GM23338 (cell line): Measurements from ENCODE around the gene KIF5A. TPM values are rescaled to one million over a fixed set of nuclear protein-coding genes. Genes with fewer than 3 reads are reported as not detected.

Experiments
- ATAC-seq: fragments of 200-7000 bp; cut with Tn5 transposase; 3 replicates; pipeline ENCODE4 v1.9.1; 2020
- DNase-seq: peaks from one replicate; pipeline ENCODE4 v3.0.0-alpha.2; 2015; ENCODE audit warnings: low spot score
- H2AFZ ChIP-seq: fragments of 200-600 bp; sonication (generic); 2 replicates; pipeline ENCODE4 v1.8.0; 2016; ENCODE audit warnings: antibody characterized with exemption, mild to moderate bottlenecking, moderate library complexity
- H3F3A ChIP-seq: fragments of 200-600 bp; sonication (generic); replicated peaks from 2 replicates; pipeline ENCODE4 v1.8.0; 2017; ENCODE audit warnings: antibody characterized with exemption, mixed run types, low read depth
- H3K27ac ChIP-seq: fragments of 200-600 bp; sonication (generic); 2 replicates; pipeline ENCODE4 v1.6.1; 2016; ENCODE audit warnings: low read depth
- H3K27me3 ChIP-seq: fragments of 200-600 bp; sonication (generic); 2 replicates; pipeline ENCODE4 v1.8.0; 2016; ENCODE audit warnings: mild to moderate bottlenecking, mixed run types, moderate library complexity; ENCODE audit not compliant: insufficient read depth
- H3K36me3 ChIP-seq: fragments of 200-600 bp; sonication (generic); 2 replicates; pipeline ENCODE4 v1.8.0; 2016; ENCODE audit warnings: mild to moderate bottlenecking; ENCODE audit not compliant: insufficient read depth
- H3K4me1 ChIP-seq: fragments of 200-600 bp; sonication (generic); 2 replicates; pipeline ENCODE4 v1.8.0; 2016; ENCODE audit warnings: mild to moderate bottlenecking, moderate library complexity; ENCODE audit not compliant: insufficient read depth
- H3K4me2 ChIP-seq: fragments of 200-600 bp; sonication (generic); 2 replicates; pipeline ENCODE4 v1.7.1; 2017; ENCODE audit warnings: mixed run types
- H3K4me3 ChIP-seq: fragments of 200-600 bp; sonication (generic); 2 replicates; pipeline ENCODE4 v1.6.1; 2016; ENCODE audit warnings: mixed run types
- H3K79me2 ChIP-seq: fragments of 200-600 bp; sonication (generic); replicated peaks from 2 replicates; pipeline ENCODE4 v1.8.0; 2017; ENCODE audit warnings: mild to moderate bottlenecking; ENCODE audit not compliant: insufficient read depth
- H3K9me2 ChIP-seq: fragments of 200-600 bp; sonication (generic); 2 replicates; pipeline ENCODE4 v1.8.0; 2017; ENCODE audit not compliant: insufficient read depth
- H4K20me1 ChIP-seq: fragments of 200-600 bp; sonication (generic); replicated peaks from 2 replicates; pipeline ENCODE4 v1.8.0; 2017; ENCODE audit warnings: mild to moderate bottlenecking; ENCODE audit not compliant: insufficient read depth
- H3K27ac Mint-ChIP-seq: 2 replicates; pipeline ENCODE4 v1.8.0; 2020; ENCODE audit warnings: inconsistent platforms, mild to moderate bottlenecking, moderate library complexity, mixed read lengths
- H3K27me3 Mint-ChIP-seq: 3 replicates; pipeline ENCODE4 v1.8.0; 2022; ENCODE audit warnings: low read depth, mild to moderate bottlenecking, moderate library complexity, mixed read lengths, inconsistent platforms; ENCODE audit not compliant: insufficient read depth, poor library complexity
- H3K36me3 Mint-ChIP-seq: 3 replicates; pipeline ENCODE4 v1.8.0; 2021; ENCODE audit warnings: low read depth, mild to moderate bottlenecking, inconsistent platforms, moderate library complexity, mixed read lengths
- H3K4me1 Mint-ChIP-seq: 3 replicates; pipeline ENCODE4 v1.8.0; 2020; ENCODE audit warnings: mild to moderate bottlenecking, inconsistent platforms, mixed read lengths
- H3K4me3 Mint-ChIP-seq: 3 replicates; pipeline ENCODE4 v1.8.0; 2021; ENCODE audit warnings: moderate library complexity, mild to moderate bottlenecking, inconsistent platforms, mixed read lengths
- H3K9me3 Mint-ChIP-seq: 3 replicates; pipeline ENCODE4 v1.8.0; 2020; ENCODE audit warnings: moderate library complexity, mild to moderate bottlenecking, inconsistent platforms, mixed read lengths
- CREB1 ChIP-seq: fragments of 250-450 bp; sonication (Bioruptor Pico); IDR thresholded peaks from 2 replicates; pipeline ENCODE4 v1.5.0; 2020; ENCODE audit warnings: low read depth, mild to moderate bottlenecking, moderate library complexity
- EZH2 ChIP-seq: fragments of 200-600 bp; sonication (generic); IDR thresholded peaks from one replicate; pipeline ENCODE4 v1.8.0; 2017; ENCODE audit warnings: antibody characterized with exemption, mild to moderate bottlenecking, low read depth; ENCODE audit not compliant: unreplicated experiment
- EZH2phosphoT487 ChIP-seq: fragments of 200-600 bp; sonication (generic); IDR thresholded peaks from one replicate; pipeline ENCODE4 v1.8.1; 2018; ENCODE audit warnings: antibody characterized with exemption; ENCODE audit not compliant: unreplicated experiment
- JUNB ChIP-seq: IDR thresholded peaks from one replicate; pipeline ENCODE4 v1.6.1; 2016; ENCODE audit warnings: antibody characterized with exemption; ENCODE audit not compliant: unreplicated experiment
- NANOG ChIP-seq: IDR thresholded peaks from 2 replicates; pipeline ENCODE4 v1.6.1; 2016; ENCODE audit warnings: antibody characterized with exemption, borderline replicate concordance
- POLR2AphosphoS5 ChIP-seq: IDR thresholded peaks from 2 replicates; pipeline ENCODE4 v1.6.1; 2016; ENCODE audit warnings: antibody characterized with exemption, low read depth
- STAT1 ChIP-seq: IDR thresholded peaks from one replicate; pipeline ENCODE4 v1.6.1; 2016; ENCODE audit warnings: antibody characterized with exemption; ENCODE audit not compliant: unreplicated experiment
- ZNF114 ChIP-seq: fragments of 250-450 bp; sonication (Bioruptor Pico); IDR thresholded peaks from 2 replicates; pipeline ENCODE4 v1.5.0; 2020; ENCODE audit warnings: mild to moderate bottlenecking, moderate library complexity
- ZNF331 ChIP-seq: fragments of 250-450 bp; sonication (Bioruptor Pico); IDR thresholded peaks from 2 replicates; pipeline ENCODE4 v1.5.0; 2020; ENCODE audit warnings: low read depth, mild to moderate bottlenecking, moderate library complexity
- polyA plus RNA-seq: library from polyadenylated mRNA; unstranded; fragments of >200 nt; fragmentation: Nextera tagmentation; extraction: Ambion mirVana; gene quantifications from 2 replicates; pipeline ENCODE4 v1.2.1, GENCODE V29; 2016
- total RNA-seq: library from RNA; depleted of rRNA; stranded (reverse); fragments of >200 nt; shearing (Covaris generic); gene quantifications from 2 replicates; pipeline ENCODE4 v1.2.3, GENCODE V29; 2014
- TF ChIP-seq, protein P1 (sequence below): IDR thresholded peaks from 2 replicates; pipeline ENCODE4 v1.6.1; 2016; ENCODE audit warnings: antibody characterized with exemption
- TF ChIP-seq, protein P2 (sequence below): IDR thresholded peaks from one replicate; pipeline ENCODE4 v1.6.1; 2018; ENCODE audit warnings: antibody characterized with exemption; ENCODE audit not compliant: unreplicated experiment
- TF ChIP-seq, protein P3 (sequence below): fragments of 250-450 bp; sonication (Bioruptor Pico); IDR thresholded peaks from 2 replicates; pipeline ENCODE4 v1.5.0; 2020; ENCODE audit warnings: mild to moderate bottlenecking, moderate library complexity
- TF ChIP-seq, protein P4 (sequence below), 2 experiments: fragments of 200-600 bp in 1 of 2; sonication (generic) in 1 of 2; conservative IDR thresholded peaks; 2 replicates each; pipeline versions ENCODE4 v1.5.1 to v1.6.1; 2016 to 2017; ENCODE audit warnings: antibody characterized with exemption in 2 of 2, low read depth in 2 of 2, mild to moderate bottlenecking in 2 of 2, moderate library complexity in 1 of 2

KIF5A gene
- total and polyA plus RNA-seq, 2 experiments from 2014 or later = 11.1 to 21.3 TPM

DNA sequence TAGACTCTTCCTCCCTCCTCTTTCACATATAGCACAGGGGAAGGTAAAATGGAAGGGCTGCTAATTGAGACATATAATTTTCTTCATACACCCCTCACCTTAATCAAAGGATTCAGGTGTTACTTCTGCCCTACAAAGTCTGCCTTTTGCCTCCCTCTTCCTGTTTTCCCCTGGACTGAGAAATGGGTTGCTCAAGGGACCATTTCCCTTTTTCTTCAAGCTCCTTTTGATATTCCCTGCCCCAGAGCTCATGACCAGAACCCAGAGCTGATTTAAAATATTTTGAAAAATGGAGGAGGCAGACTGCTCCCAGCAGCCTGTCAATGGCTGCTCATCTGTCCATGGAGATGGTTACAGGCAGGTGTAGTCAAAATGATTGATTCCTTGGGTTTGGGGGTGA lies 34.8 kb downstream of the KIF5A start:
- Histone ChIP-seq H3K4me2 (no peak overlapping the region), H3K27me3 (0 out of 2 replicates have a peak, but pooled peaks cover 8% of the 10 kb centered on the region), H3K4me3 (no peak overlapping the region), H3K36me3 (peaks cover 8% of the 10 kb centered on the region), H3K4me1 (no peaks in the 10 kb centered on the region), H2AFZ (no peak overlapping the region), H4K20me1 (peaks cover 10% of the 10 kb centered on the region), H3F3A (peaks cover 10% of the 10 kb centered on the region; the same call in 1 of the 2 replicates), H3K79me2 (no peaks in the 10 kb centered on the region), H3K27ac (no peak overlapping the region), H3K9me2 (no peaks in the 10 kb centered on the region)
- no peak overlapping the region for H3K27ac Mint-ChIP-seq
- TF ChIP-seq ZNF114 (CRISPR knock-in tag) (no peak), ZNF331 (CRISPR knock-in tag) (no peak), JUNB (no peak), EZH2 (no peak), STAT1 (no peak), CREB1 (CRISPR knock-in tag) (no peak), POLR2AphosphoS5 (no peak), NANOG (no peak), EZH2phosphoT487 (no peak)
- TF ChIP-seq, protein P1, sequence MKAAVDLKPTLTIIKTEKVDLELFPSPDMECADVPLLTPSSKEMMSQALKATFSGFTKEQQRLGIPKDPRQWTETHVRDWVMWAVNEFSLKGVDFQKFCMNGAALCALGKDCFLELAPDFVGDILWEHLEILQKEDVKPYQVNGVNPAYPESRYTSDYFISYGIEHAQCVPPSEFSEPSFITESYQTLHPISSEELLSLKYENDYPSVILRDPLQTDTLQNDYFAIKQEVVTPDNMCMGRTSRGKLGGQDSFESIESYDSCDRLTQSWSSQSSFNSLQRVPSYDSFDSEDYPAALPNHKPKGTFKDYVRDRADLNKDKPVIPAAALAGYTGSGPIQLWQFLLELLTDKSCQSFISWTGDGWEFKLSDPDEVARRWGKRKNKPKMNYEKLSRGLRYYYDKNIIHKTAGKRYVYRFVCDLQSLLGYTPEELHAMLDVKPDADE = no peak
- TF ChIP-seq, protein P2, sequence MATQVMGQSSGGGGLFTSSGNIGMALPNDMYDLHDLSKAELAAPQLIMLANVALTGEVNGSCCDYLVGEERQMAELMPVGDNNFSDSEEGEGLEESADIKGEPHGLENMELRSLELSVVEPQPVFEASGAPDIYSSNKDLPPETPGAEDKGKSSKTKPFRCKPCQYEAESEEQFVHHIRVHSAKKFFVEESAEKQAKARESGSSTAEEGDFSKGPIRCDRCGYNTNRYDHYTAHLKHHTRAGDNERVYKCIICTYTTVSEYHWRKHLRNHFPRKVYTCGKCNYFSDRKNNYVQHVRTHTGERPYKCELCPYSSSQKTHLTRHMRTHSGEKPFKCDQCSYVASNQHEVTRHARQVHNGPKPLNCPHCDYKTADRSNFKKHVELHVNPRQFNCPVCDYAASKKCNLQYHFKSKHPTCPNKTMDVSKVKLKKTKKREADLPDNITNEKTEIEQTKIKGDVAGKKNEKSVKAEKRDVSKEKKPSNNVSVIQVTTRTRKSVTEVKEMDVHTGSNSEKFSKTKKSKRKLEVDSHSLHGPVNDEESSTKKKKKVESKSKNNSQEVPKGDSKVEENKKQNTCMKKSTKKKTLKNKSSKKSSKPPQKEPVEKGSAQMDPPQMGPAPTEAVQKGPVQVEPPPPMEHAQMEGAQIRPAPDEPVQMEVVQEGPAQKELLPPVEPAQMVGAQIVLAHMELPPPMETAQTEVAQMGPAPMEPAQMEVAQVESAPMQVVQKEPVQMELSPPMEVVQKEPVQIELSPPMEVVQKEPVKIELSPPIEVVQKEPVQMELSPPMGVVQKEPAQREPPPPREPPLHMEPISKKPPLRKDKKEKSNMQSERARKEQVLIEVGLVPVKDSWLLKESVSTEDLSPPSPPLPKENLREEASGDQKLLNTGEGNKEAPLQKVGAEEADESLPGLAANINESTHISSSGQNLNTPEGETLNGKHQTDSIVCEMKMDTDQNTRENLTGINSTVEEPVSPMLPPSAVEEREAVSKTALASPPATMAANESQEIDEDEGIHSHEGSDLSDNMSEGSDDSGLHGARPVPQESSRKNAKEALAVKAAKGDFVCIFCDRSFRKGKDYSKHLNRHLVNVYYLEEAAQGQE = no peak
- TF ChIP-seq, protein P3, sequence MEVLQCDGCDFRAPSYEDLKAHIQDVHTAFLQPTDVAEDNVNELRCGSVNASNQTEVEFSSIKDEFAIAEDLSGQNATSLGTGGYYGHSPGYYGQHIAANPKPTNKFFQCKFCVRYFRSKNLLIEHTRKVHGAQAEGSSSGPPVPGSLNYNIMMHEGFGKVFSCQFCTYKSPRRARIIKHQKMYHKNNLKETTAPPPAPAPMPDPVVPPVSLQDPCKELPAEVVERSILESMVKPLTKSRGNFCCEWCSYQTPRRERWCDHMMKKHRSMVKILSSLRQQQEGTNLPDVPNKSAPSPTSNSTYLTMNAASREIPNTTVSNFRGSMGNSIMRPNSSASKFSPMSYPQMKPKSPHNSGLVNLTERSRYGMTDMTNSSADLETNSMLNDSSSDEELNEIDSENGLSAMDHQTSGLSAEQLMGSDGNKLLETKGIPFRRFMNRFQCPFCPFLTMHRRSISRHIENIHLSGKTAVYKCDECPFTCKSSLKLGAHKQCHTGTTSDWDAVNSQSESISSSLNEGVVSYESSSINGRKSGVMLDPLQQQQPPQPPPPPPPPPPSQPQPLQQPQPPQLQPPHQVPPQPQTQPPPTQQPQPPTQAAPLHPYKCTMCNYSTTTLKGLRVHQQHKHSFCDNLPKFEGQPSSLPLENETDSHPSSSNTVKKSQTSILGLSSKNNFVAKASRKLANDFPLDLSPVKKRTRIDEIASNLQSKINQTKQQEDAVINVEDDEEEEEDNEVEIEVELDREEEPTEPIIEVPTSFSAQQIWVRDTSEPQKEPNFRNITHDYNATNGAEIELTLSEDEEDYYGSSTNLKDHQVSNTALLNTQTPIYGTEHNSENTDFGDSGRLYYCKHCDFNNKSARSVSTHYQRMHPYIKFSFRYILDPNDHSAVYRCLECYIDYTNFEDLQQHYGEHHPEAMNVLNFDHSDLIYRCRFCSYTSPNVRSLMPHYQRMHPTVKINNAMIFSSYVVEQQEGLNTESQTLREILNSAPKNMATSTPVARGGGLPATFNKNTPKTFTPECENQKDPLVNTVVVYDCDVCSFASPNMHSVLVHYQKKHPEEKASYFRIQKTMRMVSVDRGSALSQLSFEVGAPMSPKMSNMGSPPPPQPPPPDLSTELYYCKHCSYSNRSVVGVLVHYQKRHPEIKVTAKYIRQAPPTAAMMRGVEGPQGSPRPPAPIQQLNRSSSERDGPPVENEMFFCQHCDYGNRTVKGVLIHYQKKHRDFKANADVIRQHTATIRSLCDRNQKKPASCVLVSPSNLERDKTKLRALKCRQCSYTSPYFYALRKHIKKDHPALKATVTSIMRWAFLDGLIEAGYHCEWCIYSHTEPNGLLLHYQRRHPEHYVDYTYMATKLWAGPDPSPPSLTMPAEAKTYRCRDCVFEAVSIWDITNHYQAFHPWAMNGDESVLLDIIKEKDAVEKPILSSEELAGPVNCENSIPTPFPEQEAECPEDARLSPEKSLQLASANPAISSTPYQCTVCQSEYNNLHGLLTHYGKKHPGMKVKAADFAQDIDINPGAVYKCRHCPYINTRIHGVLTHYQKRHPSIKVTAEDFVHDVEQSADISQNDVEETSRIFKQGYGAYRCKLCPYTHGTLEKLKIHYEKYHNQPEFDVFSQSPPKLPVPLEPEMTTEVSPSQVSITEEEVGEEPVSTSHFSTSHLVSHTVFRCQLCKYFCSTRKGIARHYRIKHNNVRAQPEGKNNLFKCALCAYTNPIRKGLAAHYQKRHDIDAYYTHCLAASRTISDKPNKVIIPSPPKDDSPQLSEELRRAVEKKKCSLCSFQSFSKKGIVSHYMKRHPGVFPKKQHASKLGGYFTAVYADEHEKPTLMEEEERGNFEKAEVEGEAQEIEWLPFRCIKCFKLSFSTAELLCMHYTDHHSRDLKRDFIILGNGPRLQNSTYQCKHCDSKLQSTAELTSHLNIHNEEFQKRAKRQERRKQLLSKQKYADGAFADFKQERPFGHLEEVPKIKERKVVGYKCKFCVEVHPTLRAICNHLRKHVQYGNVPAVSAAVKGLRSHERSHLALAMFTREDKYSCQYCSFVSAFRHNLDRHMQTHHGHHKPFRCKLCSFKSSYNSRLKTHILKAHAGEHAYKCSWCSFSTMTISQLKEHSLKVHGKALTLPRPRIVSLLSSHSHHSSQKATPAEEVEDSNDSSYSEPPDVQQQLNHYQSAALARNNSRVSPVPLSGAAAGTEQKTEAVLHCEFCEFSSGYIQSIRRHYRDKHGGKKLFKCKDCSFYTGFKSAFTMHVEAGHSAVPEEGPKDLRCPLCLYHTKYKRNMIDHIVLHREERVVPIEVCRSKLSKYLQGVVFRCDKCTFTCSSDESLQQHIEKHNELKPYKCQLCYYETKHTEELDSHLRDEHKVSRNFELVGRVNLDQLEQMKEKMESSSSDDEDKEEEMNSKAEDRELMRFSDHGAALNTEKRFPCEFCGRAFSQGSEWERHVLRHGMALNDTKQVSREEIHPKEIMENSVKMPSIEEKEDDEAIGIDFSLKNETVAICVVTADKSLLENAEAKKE = no peak
- TF ChIP-seq, protein P4, sequence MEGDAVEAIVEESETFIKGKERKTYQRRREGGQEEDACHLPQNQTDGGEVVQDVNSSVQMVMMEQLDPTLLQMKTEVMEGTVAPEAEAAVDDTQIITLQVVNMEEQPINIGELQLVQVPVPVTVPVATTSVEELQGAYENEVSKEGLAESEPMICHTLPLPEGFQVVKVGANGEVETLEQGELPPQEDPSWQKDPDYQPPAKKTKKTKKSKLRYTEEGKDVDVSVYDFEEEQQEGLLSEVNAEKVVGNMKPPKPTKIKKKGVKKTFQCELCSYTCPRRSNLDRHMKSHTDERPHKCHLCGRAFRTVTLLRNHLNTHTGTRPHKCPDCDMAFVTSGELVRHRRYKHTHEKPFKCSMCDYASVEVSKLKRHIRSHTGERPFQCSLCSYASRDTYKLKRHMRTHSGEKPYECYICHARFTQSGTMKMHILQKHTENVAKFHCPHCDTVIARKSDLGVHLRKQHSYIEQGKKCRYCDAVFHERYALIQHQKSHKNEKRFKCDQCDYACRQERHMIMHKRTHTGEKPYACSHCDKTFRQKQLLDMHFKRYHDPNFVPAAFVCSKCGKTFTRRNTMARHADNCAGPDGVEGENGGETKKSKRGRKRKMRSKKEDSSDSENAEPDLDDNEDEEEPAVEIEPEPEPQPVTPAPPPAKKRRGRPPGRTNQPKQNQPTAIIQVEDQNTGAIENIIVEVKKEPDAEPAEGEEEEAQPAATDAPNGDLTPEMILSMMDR (conservative IDR thresholded peaks at IDR 0.05; ENCODE audit: low read depth in 2 of 2) = no peak
- no peak overlapping the region for H3K4me3 Mint-ChIP-seq
- H3K4me1 Mint-ChIP-seq = peaks cover 4% of the 10 kb centered on the region; the same call in 2 of the 3 replicates
- DNase-seq = no peak
- no peak for ATAC-seq
- H3K9me3 Mint-ChIP-seq = no peaks in the 10 kb centered on the region
- H3K36me3 Mint-ChIP-seq = peaks cover 17% of the 10 kb centered on the region
- H3K27me3 Mint-ChIP-seq = no peaks in the 10 kb centered on the region
